Middle frontal gyrus (tissue), 1 donor: ENCODE results near the gene GAS6.

Source experiments
- DNase-seq: peaks from one replicate; pipeline ENCODE4 v3.0.0-alpha.2; 2015; ENCODE audit warnings: low spot score; ENCODE audit errors: extremely low spot score

The GAS6 gene

DNA sequence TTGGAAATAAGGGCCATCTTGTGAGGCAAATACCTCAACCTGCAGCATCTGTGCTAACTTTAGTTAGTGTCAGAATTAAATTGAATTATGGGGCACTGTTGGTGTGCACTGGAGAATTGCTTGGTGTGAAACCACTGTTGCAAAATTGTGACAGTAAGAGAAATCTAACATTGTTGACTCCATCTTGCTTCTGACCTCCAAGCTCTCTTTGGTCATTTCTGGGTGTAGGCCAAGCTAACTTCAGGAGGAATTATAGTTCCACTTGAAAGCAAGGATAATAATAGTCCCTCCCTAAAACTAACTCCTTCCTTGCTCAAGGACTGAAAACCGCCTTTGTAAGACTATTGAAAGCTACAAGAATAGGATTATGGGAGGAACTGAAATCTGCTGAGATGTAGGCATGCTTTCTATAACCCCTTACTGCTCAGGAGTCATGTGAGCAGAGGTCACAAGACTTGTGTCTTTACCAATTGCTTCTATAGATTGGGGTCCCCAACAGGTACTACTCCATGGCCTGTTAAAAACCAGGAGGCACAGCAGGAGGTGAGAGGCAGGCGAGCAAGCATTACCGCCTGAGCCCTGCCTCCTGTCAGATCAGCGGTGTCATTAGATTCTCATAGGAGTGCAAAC lies 24.9 kb upstream of the GAS6 start:
- DNase-seq = no peak

DNA sequence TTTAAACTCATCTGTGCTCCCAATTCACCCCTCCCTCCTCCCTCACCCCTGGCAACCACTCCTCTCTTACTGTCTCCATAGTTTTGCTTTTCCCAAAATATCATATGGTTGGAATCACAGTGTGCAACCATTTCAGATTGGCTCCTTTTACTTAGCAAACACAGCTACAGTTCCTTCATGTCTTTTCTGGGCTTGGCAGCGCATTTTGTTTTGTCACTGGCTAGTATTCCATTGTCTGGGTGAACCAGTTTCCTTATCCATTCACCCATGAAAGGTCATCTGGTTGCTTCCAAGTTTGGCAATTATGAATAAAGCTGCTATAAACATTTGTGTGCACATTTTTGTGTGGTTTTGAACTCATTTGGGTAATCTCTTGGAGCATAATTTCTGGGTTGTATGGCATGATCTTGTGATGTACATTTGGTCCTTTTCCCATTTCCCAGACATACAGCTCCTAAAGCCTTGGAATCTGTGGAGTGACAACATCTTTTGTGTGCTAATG lies 23.9 kb upstream of the GAS6 start:
- peak; percentile 22 for DNase-seq

DNA sequence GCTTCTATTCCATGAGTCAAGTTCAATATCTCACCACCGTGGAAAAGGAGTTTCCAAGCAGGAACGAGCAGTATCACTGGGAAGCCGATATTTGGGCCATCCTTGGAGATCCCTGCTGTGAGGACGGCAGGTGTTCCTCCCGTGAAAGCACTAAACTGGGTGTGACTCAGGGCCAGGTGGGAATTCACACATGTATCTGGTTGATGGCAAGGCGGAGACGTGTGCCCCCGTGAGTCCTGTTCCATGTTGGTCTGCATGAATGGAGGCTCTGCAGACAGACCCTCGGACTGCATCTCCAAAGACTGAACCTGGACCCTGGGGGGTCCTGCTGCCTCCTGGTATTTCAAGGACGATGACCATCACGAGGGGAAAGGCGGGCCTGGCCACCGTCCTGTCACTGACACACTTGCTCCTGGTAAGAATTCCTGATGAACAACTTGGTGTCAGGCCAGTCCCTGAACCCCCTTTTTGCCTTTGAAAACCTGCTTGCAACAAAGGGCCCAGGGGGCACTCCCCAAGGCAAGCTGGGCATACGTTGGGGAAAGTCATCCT lies 22.8 kb upstream of the GAS6 start:
- no peak for DNase-seq

DNA sequence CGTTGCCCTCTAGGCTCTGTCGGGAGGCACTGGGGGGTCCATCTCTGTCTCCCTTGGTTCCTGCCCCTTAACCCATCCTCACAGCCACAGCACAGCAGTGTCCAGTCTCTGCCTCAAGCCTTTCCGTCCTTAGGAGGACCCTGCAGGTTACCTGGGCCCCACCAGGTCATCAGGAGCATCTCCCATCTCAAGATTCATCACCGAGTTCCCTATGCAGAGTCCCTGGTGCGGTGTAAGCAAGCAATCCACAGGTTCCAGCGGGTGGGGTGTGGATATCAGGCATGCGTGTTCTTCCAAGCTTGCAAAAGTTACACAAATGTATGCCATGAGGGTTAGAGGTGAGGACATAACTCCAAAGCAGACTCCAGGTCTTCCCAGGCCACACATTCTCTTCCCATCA lies 20.9 kb upstream of the GAS6 start:
- DNase-seq = no peak

DNA sequence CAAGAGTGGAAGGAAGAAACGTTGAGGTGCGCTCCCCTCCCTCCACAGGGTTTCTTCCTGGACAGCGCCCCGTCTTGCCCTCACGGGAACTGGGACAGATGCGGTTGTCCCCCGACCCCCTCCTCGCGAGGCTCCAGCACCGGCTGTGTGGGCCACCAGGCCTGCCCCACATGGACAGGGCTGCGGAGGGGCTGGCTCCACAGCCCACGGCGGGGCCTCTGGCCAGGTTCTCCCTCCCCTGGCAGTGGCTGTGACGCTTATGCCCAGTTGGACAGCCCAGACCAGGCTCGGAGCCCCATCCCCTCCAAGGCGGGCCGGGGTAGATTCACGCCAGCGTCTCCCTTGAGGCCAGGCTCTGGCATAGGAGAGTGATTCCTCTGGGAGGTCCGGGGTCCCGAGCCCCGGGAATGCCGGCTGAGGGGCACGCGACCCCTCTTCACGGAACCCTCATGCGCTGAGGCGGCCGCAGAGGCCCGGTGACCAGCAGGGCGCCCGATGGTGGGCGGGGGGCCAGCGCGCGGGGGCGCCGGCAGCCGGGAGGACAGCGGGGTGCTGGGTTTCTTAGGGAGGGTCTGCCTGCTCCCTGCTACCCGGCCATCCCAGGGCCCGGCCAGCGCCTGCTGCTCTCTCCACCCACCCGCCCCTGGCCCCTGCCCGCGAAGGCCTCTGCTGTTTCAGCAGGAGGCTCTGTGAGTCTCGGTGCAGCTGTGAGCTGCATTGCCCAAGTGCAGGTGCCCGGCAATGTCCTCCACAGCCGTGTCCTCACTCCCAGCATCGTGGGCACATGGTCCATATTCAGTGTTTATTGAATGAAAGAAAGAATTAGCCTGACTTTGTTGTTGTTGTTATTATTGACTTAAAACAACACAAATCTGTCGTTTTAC lies 20.3 kb upstream of the GAS6 start:
- no peak for DNase-seq

DNA sequence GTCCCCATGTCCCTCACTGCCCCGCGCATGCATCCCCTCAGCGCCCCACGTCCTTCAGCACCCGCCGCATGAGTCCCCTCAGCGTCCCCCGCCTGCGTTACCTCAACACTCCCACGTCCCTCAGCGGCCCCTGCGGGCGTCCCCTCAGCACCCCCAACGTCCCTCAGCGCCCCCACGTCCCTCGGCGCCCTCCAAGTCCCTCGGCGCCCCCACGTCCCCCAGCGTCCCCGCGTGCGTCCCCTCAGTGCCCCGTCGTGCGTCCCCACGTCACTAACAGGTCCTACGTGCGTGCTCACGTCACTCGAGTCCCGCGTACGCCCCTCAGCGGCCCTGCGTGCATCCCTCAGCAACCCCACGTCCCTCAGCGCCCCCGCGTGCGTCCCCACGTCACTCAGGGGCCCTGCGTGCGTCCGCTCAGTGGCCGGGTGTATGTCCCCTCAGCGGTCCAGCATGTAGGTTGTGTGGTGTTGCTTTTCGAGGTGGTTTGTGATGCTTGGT lies 19.5 kb upstream of the GAS6 start:
- no peak for DNase-seq

DNA sequence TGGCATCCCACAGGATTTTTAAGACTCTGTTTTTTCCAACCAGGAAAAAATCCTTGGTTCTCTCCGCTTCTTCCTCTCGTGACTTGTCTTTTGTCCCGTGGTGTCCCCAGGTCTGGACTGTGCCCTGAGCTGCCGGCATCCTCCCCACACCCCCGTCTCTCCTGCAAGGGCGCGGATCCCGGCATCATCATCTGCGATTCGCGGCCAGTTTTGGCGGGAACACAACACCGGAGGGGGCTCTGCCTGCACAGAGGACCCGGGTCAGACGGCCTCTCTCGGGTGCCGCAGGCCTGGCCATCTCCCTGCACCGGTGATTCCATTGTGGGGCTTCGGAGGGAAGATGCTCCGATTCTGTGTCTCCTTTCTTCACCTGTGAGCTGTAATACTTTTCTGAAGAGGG lies 18.8 kb upstream of the GAS6 start:
- no peak for DNase-seq

DNA sequence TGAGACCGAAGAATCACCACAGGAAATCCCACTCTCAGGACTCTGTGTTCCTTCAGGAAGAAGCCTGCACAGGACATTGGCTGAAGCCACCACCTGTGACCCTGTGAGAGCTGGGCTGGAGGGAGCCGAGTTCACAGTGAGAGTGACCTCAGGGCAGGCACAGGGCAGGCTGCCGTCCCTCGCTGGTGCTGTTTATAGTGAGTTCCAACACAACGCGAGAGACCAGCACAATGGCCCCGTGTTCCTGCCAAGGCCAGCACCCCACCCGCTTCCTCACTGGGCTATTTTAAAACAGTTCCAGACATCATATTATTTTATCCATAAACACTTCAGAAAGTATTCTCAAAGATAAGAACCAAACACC lies 18.4 kb upstream of the GAS6 start:
- no peak for DNase-seq

DNA sequence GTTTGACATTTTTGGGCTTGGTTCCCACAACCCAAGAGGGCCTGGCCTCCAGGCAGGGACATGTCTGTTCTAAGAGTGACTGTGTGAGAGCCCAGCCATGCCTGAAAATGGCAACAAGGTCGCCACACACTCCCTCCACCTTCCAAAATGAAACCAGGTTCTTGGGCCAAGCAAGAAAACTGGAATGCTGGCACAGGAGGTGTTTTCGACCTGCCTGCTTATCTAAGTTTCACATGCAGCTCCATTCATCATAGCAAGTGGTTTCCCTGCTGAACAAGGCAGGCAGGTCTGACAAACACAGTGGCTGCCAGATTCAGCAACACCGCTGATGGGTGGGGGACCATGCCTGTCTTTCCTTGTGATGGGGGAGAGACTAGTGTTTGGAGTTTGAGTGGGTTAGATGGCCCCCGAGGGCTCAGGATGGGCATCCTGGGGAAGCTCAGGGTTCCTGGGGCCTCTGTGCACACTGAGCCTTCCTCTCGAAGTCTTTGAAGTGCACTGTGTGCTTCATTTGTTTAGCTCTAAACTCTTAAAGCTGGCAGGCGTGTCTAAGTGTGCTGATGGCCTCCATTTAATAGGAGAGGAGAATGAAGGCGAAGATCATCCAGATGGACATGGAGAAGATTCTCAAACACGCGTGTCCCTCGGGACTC lies 17.9 kb upstream of the GAS6 start:
- DNase-seq = no peak

DNA sequence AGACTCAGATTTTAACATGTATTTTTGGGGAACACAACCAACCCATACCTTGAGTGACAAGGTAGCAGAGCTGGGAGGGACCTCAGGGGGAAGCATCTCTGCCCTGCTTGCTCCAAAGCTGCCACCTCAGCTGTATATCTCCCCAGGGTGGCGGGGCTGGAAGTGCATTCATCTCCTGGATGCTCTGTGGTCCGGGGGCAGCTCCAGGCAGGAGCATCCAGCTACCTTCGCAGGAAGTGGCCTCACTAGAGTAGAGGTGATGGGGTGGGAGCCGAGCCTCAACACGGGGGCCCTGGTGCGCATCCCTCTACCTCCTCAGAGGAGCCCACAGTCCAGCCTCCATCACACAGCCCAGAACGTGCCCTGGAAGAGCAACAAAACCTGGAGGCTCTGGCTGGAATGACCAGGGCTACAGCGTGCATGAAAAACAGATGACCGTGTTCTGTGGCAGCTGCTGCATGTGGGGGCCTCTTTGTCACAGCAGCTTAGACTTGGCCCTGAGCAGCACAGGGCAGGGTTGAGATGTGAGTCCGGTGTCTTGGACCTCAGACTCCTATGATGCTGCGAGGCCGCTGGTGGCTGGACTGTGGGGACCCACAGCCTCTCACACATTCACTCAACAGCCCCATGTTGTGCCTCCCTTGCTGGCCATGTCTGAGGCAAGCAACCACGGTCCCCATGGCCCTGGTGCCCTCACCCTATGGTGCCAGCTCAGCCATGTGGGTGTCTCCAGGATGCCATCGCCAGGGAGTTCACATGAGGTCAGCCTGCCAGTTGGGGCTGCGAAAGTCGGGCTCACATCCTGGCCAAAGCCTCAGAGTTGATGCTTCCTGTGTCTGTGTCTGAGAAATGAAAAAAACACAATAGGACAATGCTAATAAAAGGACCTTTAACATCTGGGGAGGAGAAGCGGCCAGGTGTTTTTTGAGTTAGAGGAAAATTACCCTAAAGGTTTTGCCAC lies 17.1 kb upstream of the GAS6 start:
- no peak for DNase-seq

DNA sequence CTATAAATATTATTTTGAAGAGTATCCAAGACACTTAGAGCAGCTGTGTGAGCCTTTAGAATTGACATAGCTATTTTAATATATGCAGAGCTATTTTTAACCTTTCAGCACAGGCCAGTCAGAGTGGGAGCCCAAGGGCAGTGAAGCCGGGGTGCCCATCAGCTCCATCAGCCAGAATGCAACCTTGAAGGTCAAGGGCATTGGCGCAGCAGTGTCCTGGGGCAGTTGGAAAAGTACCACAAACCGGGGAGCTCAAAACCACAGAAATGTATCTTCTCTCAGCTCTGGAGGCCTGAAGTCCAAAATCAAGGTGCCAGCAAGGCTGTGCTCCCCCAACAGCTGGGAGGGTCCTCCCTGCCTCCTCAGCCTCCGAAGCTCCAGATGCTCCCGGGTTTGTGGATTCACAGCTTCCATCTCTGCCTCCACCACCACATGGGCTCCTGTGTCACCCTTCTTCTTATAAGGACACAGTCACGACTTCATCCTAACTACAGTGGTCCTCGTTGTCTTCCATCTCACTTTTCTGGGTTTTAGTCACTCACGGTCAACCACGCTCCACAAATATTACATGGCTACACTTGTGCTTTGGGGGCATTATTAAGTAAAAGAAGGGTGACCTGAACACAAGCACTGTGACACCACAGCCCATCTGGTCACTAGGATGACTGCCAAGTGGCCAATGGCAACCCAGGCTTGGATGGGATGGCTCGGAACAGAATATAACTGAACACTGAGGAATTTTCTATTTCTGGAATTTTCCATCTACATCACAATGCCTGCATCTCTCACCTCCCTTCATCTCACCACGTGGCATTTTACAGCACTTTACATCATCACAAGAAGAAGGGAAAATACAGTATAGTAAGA lies 15.9 kb upstream of the GAS6 start:
- no peak for DNase-seq

DNA sequence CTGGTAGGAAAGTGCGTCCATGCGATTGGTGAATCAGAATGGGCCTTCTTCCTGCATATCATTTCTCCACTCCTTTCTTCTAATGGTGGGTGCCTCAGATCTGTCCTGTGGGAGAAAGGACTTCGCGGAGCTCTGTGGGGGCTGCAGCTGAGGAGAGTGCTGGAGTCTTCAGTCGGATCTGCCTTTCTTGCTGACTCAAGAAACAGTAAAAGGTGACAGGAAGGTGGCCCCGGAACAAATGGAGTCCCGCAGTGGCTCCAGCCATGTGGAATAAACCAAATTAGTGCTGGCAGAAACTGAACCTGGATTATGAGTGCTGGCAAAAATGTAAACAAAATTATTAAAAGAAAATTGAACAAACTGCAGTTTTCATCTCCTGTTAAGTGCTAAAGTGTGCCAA lies 15.1 kb upstream of the GAS6 start:
- DNase-seq = no peak

DNA sequence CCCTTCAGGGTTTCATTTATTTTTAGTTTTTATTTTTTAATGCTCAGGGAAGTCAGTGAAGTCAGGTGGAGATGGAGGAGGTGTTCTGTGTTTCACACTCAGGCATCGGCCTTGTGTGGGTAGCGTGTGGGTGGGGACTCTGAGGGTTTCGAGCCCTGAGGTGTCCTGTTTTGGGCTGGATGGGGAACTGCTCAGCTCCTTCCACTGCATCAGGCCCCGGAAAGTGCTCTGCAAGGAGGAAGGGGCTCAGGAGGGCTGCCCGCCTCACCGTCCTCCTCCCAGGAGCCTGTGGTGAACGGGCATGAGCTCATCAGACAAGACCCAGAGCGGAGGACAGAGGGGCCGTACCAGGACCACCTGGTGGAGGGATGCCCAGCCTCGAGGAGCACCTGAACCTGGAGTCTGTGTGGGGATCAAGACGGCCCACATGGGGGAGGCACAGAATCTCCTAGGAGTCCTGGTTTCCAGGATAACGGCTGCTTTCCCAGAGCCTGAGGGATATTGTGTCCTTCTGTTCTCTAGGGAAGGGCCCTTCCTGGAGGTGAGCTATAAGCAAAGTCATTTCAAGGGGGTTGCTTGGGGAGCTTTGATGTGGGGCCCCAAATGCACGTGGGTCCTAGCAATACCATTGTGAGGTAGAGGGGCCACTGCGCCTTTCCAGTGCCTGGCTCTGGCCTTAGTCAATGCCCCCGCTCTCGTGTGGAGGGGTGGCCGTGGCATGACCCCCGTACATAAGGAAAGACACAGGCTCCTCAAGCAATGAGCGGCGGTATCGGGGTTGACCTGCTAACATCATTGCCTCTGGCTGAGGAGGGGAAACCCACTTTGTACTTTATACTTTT lies 13.5 kb upstream of the GAS6 start:
- DNase-seq = no peak

DNA sequence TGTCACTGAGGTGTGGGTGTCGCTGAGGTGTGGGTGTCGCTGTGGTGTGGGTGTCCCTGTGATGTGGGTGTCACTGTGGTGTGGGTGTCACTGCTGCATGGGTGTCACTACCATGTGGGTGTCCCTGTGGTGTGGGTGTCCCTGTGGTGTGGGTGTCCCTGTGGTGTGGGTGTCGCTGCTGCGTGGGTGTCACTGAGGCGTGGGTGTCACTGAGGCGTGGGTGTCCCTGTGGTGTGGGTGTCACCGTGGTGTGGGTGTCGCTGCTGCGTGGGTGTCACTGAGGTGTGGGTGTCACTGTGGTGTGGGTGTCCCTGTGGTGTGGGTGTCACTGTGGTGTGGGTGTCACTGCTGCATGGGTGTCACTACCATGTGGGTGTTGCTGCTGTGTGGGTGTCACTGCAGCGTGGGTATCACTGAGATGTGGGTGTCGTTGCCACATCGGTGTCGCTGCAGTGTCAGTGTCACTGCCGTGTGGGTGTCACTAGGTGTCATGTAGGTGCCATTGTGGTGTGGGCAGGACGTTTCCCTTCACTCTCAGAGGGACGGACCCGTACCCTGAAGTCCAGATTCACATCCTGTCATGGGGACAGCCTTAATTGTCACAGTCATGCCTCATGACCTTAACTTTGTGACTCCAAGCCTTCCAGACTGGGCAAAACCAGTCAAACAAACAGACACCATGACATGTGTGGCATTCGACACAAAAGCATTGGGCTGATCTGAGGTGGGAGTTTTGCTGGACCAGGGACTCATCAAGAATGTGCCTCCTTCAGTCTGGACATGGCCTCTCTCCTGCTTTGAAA lies 12.7 kb upstream of the GAS6 start:
- no peak for DNase-seq

DNA sequence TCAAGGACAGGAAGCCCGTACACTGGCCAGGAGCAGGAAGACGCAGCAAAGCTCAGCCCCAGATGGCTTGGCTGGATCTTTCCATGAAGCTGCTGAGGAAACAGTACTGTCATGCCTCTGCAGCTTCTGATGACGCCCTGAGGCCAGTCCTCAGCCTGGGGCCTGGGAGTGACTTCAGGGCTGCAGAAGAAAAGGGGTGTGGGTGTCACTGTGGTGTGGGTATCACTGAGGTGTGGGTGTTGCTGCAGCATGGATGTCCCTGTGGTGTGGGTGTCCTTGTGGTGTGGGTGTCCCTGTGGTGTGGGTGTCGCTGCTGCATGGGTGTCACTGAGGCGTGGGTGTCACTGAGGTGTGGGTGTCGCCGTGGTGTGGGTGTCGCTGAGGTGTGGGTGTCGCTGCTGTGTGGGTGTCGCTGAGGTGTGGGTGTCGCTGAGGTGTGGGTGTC lies 12.0 kb upstream of the GAS6 start:
- DNase-seq = no peak

DNA sequence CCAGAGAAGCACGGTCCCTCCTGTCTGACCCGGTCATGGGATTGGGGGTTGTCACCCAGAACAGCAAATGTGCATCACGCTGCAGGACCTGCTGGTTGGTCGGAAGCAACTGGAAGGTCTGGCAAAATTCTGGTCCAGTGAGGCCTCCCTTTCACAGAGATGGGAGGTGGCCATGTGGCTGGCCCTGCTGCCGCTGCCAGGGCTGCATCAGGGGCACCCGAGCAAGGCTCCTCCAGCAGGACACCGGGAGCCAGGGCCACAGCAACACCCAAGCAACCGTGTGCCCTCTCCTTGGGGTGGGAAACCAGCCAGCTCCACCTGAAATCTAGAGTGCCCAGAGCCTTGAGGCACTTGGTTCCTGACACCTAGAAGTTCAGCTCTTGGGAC lies 11.5 kb upstream of the GAS6 start:
- no peak for DNase-seq

DNA sequence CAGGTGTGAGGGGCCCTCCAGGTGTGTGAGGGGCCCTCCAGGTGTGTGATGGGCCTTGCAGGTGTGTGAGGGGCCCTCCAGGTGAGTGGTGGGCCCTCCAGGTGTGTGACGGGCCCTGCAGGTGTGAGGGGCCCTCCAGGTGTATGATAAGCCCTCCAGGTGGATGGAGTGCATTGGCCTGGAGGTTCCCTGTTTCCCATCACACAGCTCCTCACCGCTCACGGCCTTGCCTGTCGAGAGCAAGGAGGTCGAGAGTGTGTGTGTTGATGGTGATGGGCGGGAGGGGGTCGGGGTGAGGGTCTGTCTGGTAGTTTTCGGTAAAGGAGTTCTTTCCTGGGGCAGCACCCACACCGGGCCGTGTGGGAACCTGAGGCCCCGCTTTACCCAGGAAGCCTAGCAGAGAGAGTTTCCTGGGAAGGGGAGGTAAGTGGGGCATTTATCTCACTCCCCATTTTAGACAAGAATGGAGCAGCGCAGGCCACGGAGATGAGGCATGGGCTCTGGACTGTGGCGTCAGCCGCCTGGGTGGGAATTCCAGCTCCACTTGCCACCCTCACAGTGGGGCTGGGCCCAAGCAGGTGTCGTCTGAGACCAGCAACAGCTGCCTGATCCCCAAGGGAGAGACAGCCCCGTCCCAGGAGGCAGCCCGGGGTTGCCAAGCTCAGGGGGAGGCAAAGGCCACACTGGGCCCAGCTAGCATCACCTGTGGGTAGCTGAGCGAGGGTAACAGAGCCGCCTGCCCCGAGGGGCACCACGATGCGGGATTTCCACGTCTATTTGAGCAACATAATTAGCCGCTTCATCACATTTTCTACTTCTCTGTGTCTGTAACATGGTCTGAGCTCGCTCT lies 10.9 kb upstream of the GAS6 start:
- no peak for DNase-seq
